K562 (cell line): Measurements from ENCODE around the gene LRRC39. TPM values are rescaled to one million over a fixed set of nuclear protein-coding genes. Genes with fewer than 3 reads are reported as not detected.

Source experiments
- ATAC-seq: fragments of 200-7000 bp; cut with Tn5 transposase; 3 replicates; pipeline ENCODE4 v1.9.1; 2020; ENCODE audit warnings: moderate library complexity
- BruUV-seq: library from RNA; stranded (reverse); fragments of 400-500 nt; replicated peaks from 2 replicates; lab custom pipeline; 2021; lab: Mats Ljungman, UMichigan
- CTCF ChIA-PET: fragments of 300-600 bp; formaldehyde crosslinking; extraction: SDS; loops from one replicate; lab custom pipeline; 2021; ENCODE audit warnings: low intra/inter-chr PET ratio; lab: Yijun Ruan, JAX
- POLR2A ChIA-PET: fragments of 300-600, 350-650 bp; sonication (Branson Sonifier 250); formaldehyde crosslinking; extraction: SDS; loops from one replicate; lab custom pipeline; 2021; ENCODE audit warnings: antibody characterized with exemption, inconsistent platforms; lab: Yijun Ruan, JAX
- DNase-seq, 4 experiments: peaks; one replicate each; pipeline versions ENCODE4 v3.0.0 to v3.0.0-alpha.2; 2011 to 2018; ENCODE audit warnings: low spot score in 3 of 4, mixed read lengths in 3 of 4; ENCODE audit errors: extremely low read depth in 1 of 4
- FAIRE-seq: peaks from 2 replicates; lab custom pipeline; 2011; peaks lifted over from hg19 to GRCh38; lab: Jason Lieb, UNC
- H2AFZ ChIP-seq: 2 replicates; pipeline ENCODE4 v1.6.0; 2011; ENCODE audit warnings: low read depth, low read length, control low read depth, inconsistent platforms
- H3K27ac ChIP-seq: fragments of 200-600 bp; 3 replicates; pipeline ENCODE4 v1.8.0; 2011; ENCODE audit warnings: low read depth, mild to moderate bottlenecking, control low read depth, inconsistent platforms, low read length, moderate library complexity, mixed read lengths; ENCODE audit errors: extremely low read depth
- H3K27me3 ChIP-seq, 2 experiments: fragments of 300-600 bp in 1 of 2; 2 replicates in 1 of 2; 3 replicates in 1 of 2; pipeline versions ENCODE4 v1.6.0 to v1.8.0; 2011; ENCODE audit warnings: inconsistent platforms in 2 of 2, low read length in 2 of 2, mild to moderate bottlenecking in 1 of 2, mixed read lengths in 1 of 2, moderate library complexity in 1 of 2; ENCODE audit not compliant: control insufficient read depth in 2 of 2, insufficient read depth in 2 of 2
- H3K36me3 ChIP-seq: fragments of 300-600 bp; 3 replicates; pipeline ENCODE4 v1.8.0; 2011; ENCODE audit warnings: mild to moderate bottlenecking, low read length, inconsistent platforms; ENCODE audit not compliant: control insufficient read depth, insufficient read depth
- H3K4me1 ChIP-seq, 2 experiments: fragments of 200-600 bp in 1 of 2; replicated peaks in 1 of 2; 2 replicates in 1 of 2; 3 replicates in 1 of 2; pipeline versions ENCODE4 v1.5.1 to v1.8.0; 2011; ENCODE audit warnings: inconsistent platforms in 2 of 2, low read length in 2 of 2, mild to moderate bottlenecking in 1 of 2, mixed read lengths in 1 of 2, moderate library complexity in 1 of 2; ENCODE audit not compliant: control insufficient read depth in 2 of 2, insufficient read depth in 2 of 2
- H3K4me2 ChIP-seq: 2 replicates; pipeline ENCODE4 v1.6.1; 2011; ENCODE audit warnings: low read length, control low read depth, inconsistent platforms, mixed read lengths; ENCODE audit not compliant: insufficient read depth
- H3K4me3 ChIP-seq: fragments of 200-600 bp; sonication (generic), shearing (Covaris generic); 2 replicates; pipeline ENCODE4 v1.5.1; 2016; ENCODE audit warnings: control low read depth, inconsistent platforms
- H3K79me2 ChIP-seq: fragments of 200-600 bp; 3 replicates; pipeline ENCODE4 v1.8.0; 2011; ENCODE audit warnings: low read length, inconsistent platforms; ENCODE audit not compliant: control insufficient read depth, insufficient read depth
- H3K9ac ChIP-seq, 2 experiments: 2 replicates each; pipeline versions ENCODE4 v1.6.0 to v1.6.1; 2011; ENCODE audit warnings: low read depth in 2 of 2, low read length in 2 of 2, control low read depth in 1 of 2, inconsistent platforms in 1 of 2, mild to moderate bottlenecking in 1 of 2, mixed read lengths in 1 of 2; ENCODE audit not compliant: insufficient read depth in 1 of 2
- H3K9me1 ChIP-seq: one replicate; pipeline ENCODE4 v1.6.0; 2011; ENCODE audit warnings: inconsistent platforms, mild to moderate bottlenecking, low read length, moderate library complexity; ENCODE audit not compliant: control insufficient read depth, insufficient read depth
- H3K9me3 ChIP-seq: replicated peaks from 2 replicates; pipeline ENCODE4 v1.5.1; 2011; ENCODE audit warnings: low read depth, low read length, inconsistent platforms; ENCODE audit not compliant: control insufficient read depth, insufficient read depth
- H4K20me1 ChIP-seq: replicated peaks from 2 replicates; pipeline ENCODE4 v1.6.1; 2011; ENCODE audit warnings: low read length, inconsistent platforms, mixed read lengths; ENCODE audit not compliant: control insufficient read depth, insufficient read depth
- ELF1 ChIP-seq: fragments of 200-800 bp; sonication (Bioruptor generic); IDR thresholded peaks from 2 replicates; pipeline ENCODE4 v1.6.1; 2016; ENCODE audit warnings: missing genetic modification characterization, missing compliant biosample characterization
- FOXK2 ChIP-seq, 2 experiments: fragments of 450-650 bp; IDR thresholded peaks in 1 of 2; conservative IDR thresholded peaks in 1 of 2; 2 replicates each; pipeline ENCODE4 v1.6.1; 2016; ENCODE audit warnings: low read depth in 2 of 2, mild to moderate bottlenecking in 1 of 2
- ILF3 ChIP-seq: fragments of 450-650 bp; IDR thresholded peaks from 2 replicates; pipeline ENCODE4 v1.6.1; 2018; ENCODE audit warnings: antibody characterized with exemption, mild to moderate bottlenecking, moderate library complexity, borderline replicate concordance
- MCM2 ChIP-seq: fragments of 450-650 bp; IDR thresholded peaks from 2 replicates; pipeline ENCODE4 v1.6.1; 2017; ENCODE audit warnings: low read depth, mild to moderate bottlenecking
- MXI1 ChIP-seq: IDR thresholded peaks from 2 replicates; pipeline ENCODE4 v1.6.1; 2011; ENCODE audit warnings: low read depth, mild to moderate bottlenecking, improper control_type of control experiment, low read length
- NCOA2 ChIP-seq, 2 experiments: fragments of 450-650 bp; IDR thresholded peaks; 2 replicates each; pipeline ENCODE4 v1.6.1; 2018; ENCODE audit warnings: mild to moderate bottlenecking in 2 of 2, moderate library complexity in 1 of 2; ENCODE audit not compliant: partially characterized antibody in 2 of 2
- SP2 ChIP-seq: IDR thresholded peaks from 2 replicates; pipeline ENCODE4 v1.6.1; 2011; ENCODE audit warnings: mild to moderate bottlenecking, low read depth, low read length, moderate library complexity; ENCODE audit not compliant: poor library complexity, severe bottlenecking; ENCODE audit errors: extremely low read depth
- TAF15 ChIP-seq: fragments of 200-400 bp; formaldehyde crosslinking; IDR thresholded peaks from 2 replicates; pipeline ENCODE4 v1.6.1; 2017; ENCODE audit warnings: mild to moderate bottlenecking, low read depth, low read length, moderate library complexity
- THRA ChIP-seq: fragments of 450-650 bp; IDR thresholded peaks from 2 replicates; pipeline ENCODE4 v1.6.1; 2017; ENCODE audit warnings: mild to moderate bottlenecking, moderate library complexity
- ZNF830 ChIP-seq: fragments of 250-450 bp; sonication (Bioruptor Pico); IDR thresholded peaks from 2 replicates; pipeline ENCODE4 v1.5.0; 2021; ENCODE audit warnings: mild to moderate bottlenecking
- WGBS: fragments of 100-300 bp; shearing (Covaris generic); methylation state at CpG from one replicate; pipeline ENCODE4 v1.1.6; 2016; ENCODE audit warnings: low coverage, mixed read lengths; ENCODE audit not compliant: insufficient coverage; ENCODE audit errors: missing lambda C conversion rate; 5-methylcytosine and 5-hydroxymethylcytosine counted together
- in situ Hi-C: fragments of 300-500 bp; cut with MboI; formaldehyde crosslinking; loops from 4 replicates; pipeline ENCODE4 v1.15.0; 2018; ENCODE audit warnings: inconsistent platforms, mixed read lengths
- intact Hi-C: fragments of 100-400 bp; cut with micrococcal nuclease; formaldehyde crosslinking; loops from 2 replicates; pipeline ENCODE4 v1.14.2; 2022
- polyA plus RNA-seq, 8 experiments: library from polyadenylated mRNA; depleted of rRNA in 4 of 8; stranded (reverse) in 5 of 8; unstranded in 3 of 8; fragments of >200 nt; fragmentation: Nextera tagmentation in 2 of 8; fragmentation: Illumina TruSeq in 1 of 8; extraction: Ambion mirVana in 2 of 8; extraction: Trizol in 1 of 8; gene quantifications; 2 replicates each; pipeline versions ENCODE4 v1.2.1 to v1.2.3, GENCODE V29; 2011 to 2014; ENCODE audit warnings: inconsistent platforms in 1 of 8, missing spikeins in 1 of 8
- total RNA-seq, 7 experiments: library from RNA; depleted of rRNA in 6 of 7; stranded (reverse); fragments of >200 nt in 6 of 7; fragmentation: Illumina TruSeq in 2 of 7; extraction: Trizol in 2 of 7; gene quantifications; 2 replicates each; pipeline versions ENCODE4 v1.2.1 to v1.2.3, GENCODE V29; 2011 to 2021; ENCODE audit warnings: low replicate concordance in 1 of 7

Gene LRRC39
- total and polyA plus RNA-seq, 9 of the 15 experiments (the other 6 are each of a cell fraction or from before 2014, with no cell fraction given): 1.00 to 3.1 (median 1.3) TPM

- no peak overlapping the region for H3K27ac ChIP-seq
- in situ Hi-C loops: no loop called here
- H3K36me3 ChIP-seq: peaks cover 63% of the 10 kb centered on the region
- H3K79me2 ChIP-seq: no peaks in the 10 kb centered on the region
- intact Hi-C loops: no loop called here
- ATAC-seq (no peak), DNase-seq (no peak), FAIRE-seq (no peak)
- no peak overlapping the region for H3K4me2 ChIP-seq
- no peak overlapping the region for H3K4me3 ChIP-seq
- BruUV-seq: no TSS peak
- no peaks in the 10 kb centered on the region for H3K9me3 ChIP-seq
- CTCF ChIA-PET: no interaction called here
- H3K9ac ChIP-seq: no peak overlapping the region
- no peaks in the 10 kb centered on the region for H4K20me1 ChIP-seq
- H3K4me1 ChIP-seq: 0 out of 5 replicates have a peak, but pooled peaks cover 0 to 3% of the 10 kb centered on the region in 2 experiments
- no peak overlapping the region for H2AFZ ChIP-seq
- TF ChIP-seq TAF15 (no peak), ELF1 (tag) (no peak), SP2 (no peak), MCM2 (no peak), ZNF830 (CRISPR knock-in tag) (no peak), ILF3 (no peak), NCOA2 (IDR thresholded peaks at IDR 0.05; ENCODE audit: partially characterized antibody in 2 of 2) (no peak), FOXK2 (conservative IDR thresholded peaks at IDR 0.05 in 1 of 2, IDR thresholded peaks at IDR 0.05 in 1 of 2; ENCODE audit: low read depth in 2 of 2) (no peak), THRA (no peak), MXI1 (no peak)
- POLR2A ChIA-PET: no interaction called here
- H3K27me3 ChIP-seq: no peaks in the 10 kb centered on the region
- 88% methylated on average over 2 of the region's 2 CpGs for WGBS
- H3K9me1 ChIP-seq: no peaks in the 10 kb centered on the region
These were observed 39.8 kb upstream of the LRRC39 start for GRCh38 chr1:100217834-100218233.
